Panc1 (cell line): Measurements from ENCODE around the gene CCDC197. TPM values are rescaled to one million over a fixed set of nuclear protein-coding genes. Genes with fewer than 3 reads are reported as not detected.

Experiments used
- ATAC-seq: fragments of 200-7000 bp; cut with Tn5 transposase; 2 replicates; pipeline ENCODE4 v1.9.1; 2020; ENCODE audit warnings: mild to moderate bottlenecking, moderate library complexity
- BruUV-seq: library from RNA; stranded (reverse); fragments of 400-500 nt; replicated peaks from 2 replicates; lab custom pipeline; 2021; lab: Mats Ljungman, UMichigan
- CTCF ChIA-PET: fragments of 300-600 bp; sonication (Branson Sonifier 250); formaldehyde crosslinking; loops from one replicate; lab custom pipeline; 2022; ENCODE audit warnings: antibody characterized with exemption; lab: Charles Lee
- POLR2A ChIA-PET: fragments of 300-600 bp; sonication (Branson Sonifier 250); formaldehyde crosslinking; loops from one replicate; lab custom pipeline; 2022; ENCODE audit warnings: antibody characterized with exemption; lab: Charles Lee
- DNase-seq: peaks from one replicate; pipeline ENCODE4 v3.0.0-alpha.2; 2010; ENCODE audit warnings: low read depth, low spot score
- H3K27ac ChIP-seq: 2 replicates; pipeline ENCODE4 v1.5.1; 2011; ENCODE audit warnings: mild to moderate bottlenecking, low read length, inconsistent platforms
- H3K27me3 ChIP-seq: fragments of 200-500 bp; sonication (Bioruptor generic); 2 replicates; pipeline ENCODE4 v1.6.0; 2014; ENCODE audit warnings: low read length, inconsistent platforms; ENCODE audit not compliant: control insufficient read depth, insufficient read depth
- H3K36me3 ChIP-seq: fragments of 200-500 bp; sonication (Bioruptor generic); 2 replicates; pipeline ENCODE4 v1.5.1; 2014; ENCODE audit warnings: inconsistent platforms, mild to moderate bottlenecking, low read length, moderate library complexity; ENCODE audit not compliant: control insufficient read depth, insufficient read depth
- H3K4me1 ChIP-seq: 2 replicates; pipeline ENCODE4 v1.5.1; 2011; ENCODE audit warnings: inconsistent platforms, mild to moderate bottlenecking, low read length, moderate library complexity; ENCODE audit not compliant: control insufficient read depth, insufficient read depth
- H3K4me3 ChIP-seq, 2 experiments: 2 replicates each; pipeline ENCODE4 v1.5.1; 2011 to 2012; ENCODE audit warnings: low read depth in 2 of 2, low read length in 2 of 2, mild to moderate bottlenecking in 2 of 2, inconsistent platforms in 1 of 2, moderate library complexity in 1 of 2
- H3K9me3 ChIP-seq: fragments of 200-500 bp; sonication (Bioruptor generic); 2 replicates; pipeline ENCODE4 v1.5.1; 2014; ENCODE audit warnings: low read depth, mild to moderate bottlenecking, inconsistent platforms, low read length, moderate library complexity; ENCODE audit not compliant: control insufficient read depth, insufficient read depth
- CTCF ChIP-seq: fragments of 450-650 bp; IDR thresholded peaks from 2 replicates; pipeline ENCODE4 v1.5.1; 2017; ENCODE audit warnings: mild to moderate bottlenecking
- POLR2AphosphoS5 ChIP-seq: IDR thresholded peaks from 2 replicates; pipeline ENCODE4 v1.6.1; 2012; ENCODE audit warnings: mild to moderate bottlenecking, low read depth, low read length, moderate library complexity
- REST ChIP-seq, 2 experiments: IDR thresholded peaks; 2 replicates each; pipeline ENCODE4 v1.6.1; 2011 to 2012; ENCODE audit warnings: low read depth in 2 of 2, control low read depth in 1 of 2, low read length in 1 of 2, mild to moderate bottlenecking in 1 of 2, moderate library complexity in 1 of 2; ENCODE audit not compliant: insufficient read depth in 1 of 2
- SIN3A ChIP-seq: IDR thresholded peaks from 2 replicates; pipeline ENCODE4 v1.6.1; 2012; ENCODE audit warnings: low read depth, mild to moderate bottlenecking, low read length, moderate library complexity, borderline replicate concordance; ENCODE audit not compliant: insufficient read depth
- TCF7L2 ChIP-seq: IDR thresholded peaks from 2 replicates; pipeline ENCODE4 v1.6.1; 2011; ENCODE audit warnings: mild to moderate bottlenecking, low read depth, low read length, inconsistent platforms
- in situ Hi-C: cut with HindIII; loops from 2 replicates; pipeline ENCODE4 v1.10.0; 2016; ENCODE audit warnings: low sequenced_read_pairs, low pct_unique_long_range_greater_than_20kb
- intact Hi-C: fragments of 100-400 bp; cut with micrococcal nuclease; formaldehyde crosslinking; loops from one replicate; pipeline ENCODE4 v1.10.0; 2022; ENCODE audit not compliant: unreplicated experiment
- total RNA-seq: library from RNA; stranded (reverse); gene quantifications from one replicate; pipeline ENCODE4 v1.2.1, GENCODE V29; 2021; ENCODE audit not compliant: unreplicated experiment

Gene CCDC197
- total RNA-seq, 1 experiment from 2014 or later, result not detected

GRCh38 chr14:94014382-94014781 lies 17.3 kb downstream of the CCDC197 start:
- ChIA-PET POLR2A (no interaction called here), CTCF (no interaction called here)
- TF ChIP-seq CTCF, result no peak
- no peaks in the 10 kb centered on the region for H3K27me3 ChIP-seq
- BruUV-seq, result no TSS peak
- intact Hi-C loops (no loop called here), in situ Hi-C loops (no loop called here)
- DNase-seq, result no peak
- H3K4me3 ChIP-seq, result no peak overlapping the region
- no peaks in the 10 kb centered on the region for H3K9me3 ChIP-seq
- no peak overlapping the region for H3K27ac ChIP-seq
- ATAC-seq, result no peak
- H3K4me1 ChIP-seq, result no peaks in the 10 kb centered on the region
- H3K36me3 ChIP-seq, result no peaks in the 10 kb centered on the region

- DNase-seq (no peak), ATAC-seq (no peak)
- no TSS peak for BruUV-seq
- Histone ChIP-seq H3K27ac (no peak overlapping the region), H3K36me3 (no peaks in the 10 kb centered on the region), H3K9me3 (no peaks in the 10 kb centered on the region), H3K4me1 (no peaks in the 10 kb centered on the region), H3K27me3 (no peaks in the 10 kb centered on the region), H3K4me3 (no peak overlapping the region)
- POLR2A ChIA-PET, result no interaction called here
- TF ChIP-seq REST (IDR thresholded peaks at IDR 0.05; ENCODE audit: insufficient read depth in 1 of 2, low read depth in 2 of 2, low read length in 1 of 2), result no peak
- no peak for TF ChIP-seq POLR2AphosphoS5
- no peak for TF ChIP-seq SIN3A
- no peak for TF ChIP-seq TCF7L2
- no peak for TF ChIP-seq CTCF
- intact Hi-C loops (no loop called here), in situ Hi-C loops (no loop called here)
- CTCF ChIA-PET, result no interaction called here
These were observed 18.1 kb downstream of the CCDC197 start for GRCh38 chr14:94015223-94015622.

- H3K27ac ChIP-seq, result no peak overlapping the region
- intact Hi-C loops (no loop called here), in situ Hi-C loops (no loop called here)
- no peaks in the 10 kb centered on the region for H3K36me3 ChIP-seq
- H3K27me3 ChIP-seq, result no peaks in the 10 kb centered on the region
- ATAC-seq (no peak), DNase-seq (no peak)
- TF ChIP-seq TCF7L2 (no peak), POLR2AphosphoS5 (no peak), CTCF (no peak), SIN3A (no peak), REST (IDR thresholded peaks at IDR 0.05; ENCODE audit: insufficient read depth in 1 of 2, low read depth in 2 of 2, low read length in 1 of 2) (no peak)
- no TSS peak for BruUV-seq
- H3K9me3 ChIP-seq, result no peaks in the 10 kb centered on the region
- H3K4me3 ChIP-seq, result no peak overlapping the region
- POLR2A ChIA-PET, result no interaction called here
- H3K4me1 ChIP-seq, result no peaks in the 10 kb centered on the region
- CTCF ChIA-PET, result no interaction called here
These were observed 19.4 kb downstream of the CCDC197 start for GRCh38 chr14:94016446-94016976.
